ENCODE results near the gene NGB.

GRCh38 chr14:77270361-77271112 lies 469 bp downstream of the NGB start:
- TF ChIP-seq CTCF (IDR thresholded peaks at IDR 0.05) (no peak), POLR2A (IDR thresholded peaks at IDR 0.05) (no peak)

Data from ovary (tissue), 3 donors.